Umbilical cord (tissue), 2 donors: Measurements from ENCODE around the gene PPP1R7. TPM values are rescaled to one million over a fixed set of nuclear protein-coding genes. Genes with fewer than 3 reads are reported as not detected.

ENCODE experiments used
- DNase-seq: peaks from one replicate; pipeline ENCODE4 v3.0.0-alpha.2; 2015; ENCODE audit warnings: low spot score
- total RNA-seq: library from RNA; depleted of rRNA; stranded (reverse); fragments of >200 nt; gene quantifications from one replicate; pipeline ENCODE4 v1.2.3, GENCODE V29; 2014; ENCODE audit warnings: low replicate concordance; ENCODE audit not compliant: insufficient read depth

PPP1R7 gene
- total RNA-seq, 1 donor from 2014 or later = 33.5 TPM

DNA sequence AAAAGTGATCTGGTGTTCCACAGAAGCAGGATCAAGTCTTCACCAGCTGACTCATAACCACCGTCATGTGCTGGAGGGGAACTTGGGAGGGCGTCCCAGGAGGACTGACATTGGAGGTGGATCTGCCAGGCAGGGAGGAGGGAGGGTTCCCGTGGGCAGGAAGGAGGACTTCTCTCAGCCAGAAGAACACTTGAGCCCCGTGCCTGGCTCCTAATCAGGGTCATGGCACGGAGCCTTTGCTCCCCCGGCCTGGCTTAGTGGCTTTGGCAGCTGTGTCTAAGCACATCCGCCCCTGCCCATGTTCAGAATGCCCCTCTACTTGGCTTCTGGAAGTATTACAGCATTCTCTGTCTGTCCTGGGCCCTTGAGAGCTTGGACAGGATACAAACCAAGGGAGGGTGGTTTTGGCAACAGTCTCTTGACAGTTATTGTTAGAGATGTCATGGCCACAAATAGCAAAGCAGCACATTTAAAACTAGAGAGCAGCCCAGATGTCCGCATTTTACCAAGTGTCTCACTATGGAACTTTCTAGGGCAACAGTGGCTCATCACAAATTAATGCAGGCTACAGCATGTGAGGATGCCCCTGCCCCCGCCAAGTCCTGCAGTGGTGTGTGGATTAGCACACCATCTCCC is 11.5 kb downstream of the PPP1R7 start:
- peak; percentile 80 for DNase-seq

GRCh38 chr2:241163601-241164118 is 13.4 kb downstream of the PPP1R7 start:
- DNase-seq = no peak

DNA sequence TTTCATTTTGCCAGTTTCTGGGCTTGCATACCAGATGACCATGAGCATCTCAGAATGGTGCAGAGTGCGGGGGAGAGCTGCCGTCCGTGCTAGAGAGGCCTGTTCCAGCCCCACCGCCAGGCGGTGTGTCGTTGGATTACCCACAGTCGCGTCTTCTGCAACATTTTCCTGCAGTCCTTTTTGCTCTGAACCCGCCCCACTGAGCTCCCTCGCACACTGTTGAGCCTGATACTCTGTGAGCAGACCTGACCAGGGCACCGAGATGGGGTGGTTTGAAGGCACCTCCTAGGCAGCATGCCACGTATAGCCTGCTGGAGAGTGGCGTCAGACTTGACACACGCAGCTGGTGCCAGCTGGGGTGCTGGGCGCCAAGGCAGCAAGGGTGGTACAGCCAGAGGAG is 18.1 kb downstream of the PPP1R7 start:
- DNase-seq = no peak

GRCh38 chr2:241173557-241173956 is 23.3 kb downstream of the PPP1R7 start:
- peak; percentile 21 for DNase-seq

- no peak for DNase-seq
Measured at GRCh38 chr2:241177526-241178334, 27.5 kb downstream of the PPP1R7 start.

DNA sequence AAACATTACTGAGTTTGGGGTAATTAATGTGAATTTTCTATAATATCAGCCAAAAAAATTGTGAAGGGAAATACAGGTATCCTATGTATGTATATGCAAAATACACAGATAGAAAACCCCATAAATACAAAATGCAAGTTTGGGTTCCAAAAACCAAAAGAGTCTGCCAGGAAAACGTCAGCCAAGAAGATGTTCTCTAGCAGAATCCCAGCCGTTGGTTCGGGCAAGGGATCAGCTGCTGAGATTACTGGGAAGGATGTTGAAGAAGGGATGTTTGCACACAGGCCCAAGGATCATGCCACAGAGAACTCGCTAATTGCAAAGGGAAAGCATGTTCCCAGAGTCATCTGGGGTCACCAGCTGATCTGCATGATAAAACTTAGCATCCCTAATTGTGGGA is 28.7 kb downstream of the PPP1R7 start:
- DNase-seq = no peak

- no peak for DNase-seq
Measured at GRCh38 chr2:241179899-241180298, 29.6 kb downstream of the PPP1R7 start.

DNA sequence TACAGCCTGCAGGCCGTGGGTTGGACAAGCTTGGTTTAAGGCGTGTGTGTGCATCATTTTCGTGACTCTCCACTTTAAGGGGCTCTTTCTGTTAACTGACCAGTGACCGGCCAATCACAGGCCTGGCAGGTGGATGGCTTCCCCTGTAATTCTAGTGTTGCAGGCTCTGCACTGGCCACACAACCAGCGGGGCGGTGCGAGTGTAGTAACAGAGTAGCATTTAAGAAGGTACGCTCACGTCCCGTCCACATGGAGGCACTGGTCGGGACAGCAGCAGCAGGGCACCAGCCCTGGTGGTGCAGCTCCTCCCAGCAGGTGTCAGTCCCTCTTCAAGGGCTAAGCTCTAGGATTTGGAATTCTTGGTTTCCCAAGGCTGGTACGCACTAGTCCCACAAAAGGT is 30.2 kb downstream of the PPP1R7 start:
- DNase-seq = no peak

DNA sequence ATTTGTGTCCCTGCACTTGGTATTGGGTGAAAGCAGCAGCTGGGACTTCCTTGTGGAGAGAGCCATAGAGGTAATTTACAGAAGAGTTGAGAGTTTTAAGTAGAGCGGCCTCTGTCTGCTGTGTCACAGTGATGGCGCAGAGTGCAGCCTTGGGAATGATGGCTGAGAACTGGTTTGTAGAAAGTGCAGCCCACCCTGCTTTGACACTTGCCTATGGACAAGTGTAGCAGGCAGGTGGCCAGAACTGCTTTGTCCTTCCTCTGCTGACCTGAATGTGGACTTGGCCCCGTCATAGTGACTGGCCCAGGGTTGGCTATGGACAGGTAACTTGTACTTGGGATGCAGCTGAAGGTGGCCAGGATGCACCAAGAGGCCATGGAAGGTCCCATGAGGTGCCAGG is 31.9 kb downstream of the PPP1R7 start:
- no peak for DNase-seq

DNA sequence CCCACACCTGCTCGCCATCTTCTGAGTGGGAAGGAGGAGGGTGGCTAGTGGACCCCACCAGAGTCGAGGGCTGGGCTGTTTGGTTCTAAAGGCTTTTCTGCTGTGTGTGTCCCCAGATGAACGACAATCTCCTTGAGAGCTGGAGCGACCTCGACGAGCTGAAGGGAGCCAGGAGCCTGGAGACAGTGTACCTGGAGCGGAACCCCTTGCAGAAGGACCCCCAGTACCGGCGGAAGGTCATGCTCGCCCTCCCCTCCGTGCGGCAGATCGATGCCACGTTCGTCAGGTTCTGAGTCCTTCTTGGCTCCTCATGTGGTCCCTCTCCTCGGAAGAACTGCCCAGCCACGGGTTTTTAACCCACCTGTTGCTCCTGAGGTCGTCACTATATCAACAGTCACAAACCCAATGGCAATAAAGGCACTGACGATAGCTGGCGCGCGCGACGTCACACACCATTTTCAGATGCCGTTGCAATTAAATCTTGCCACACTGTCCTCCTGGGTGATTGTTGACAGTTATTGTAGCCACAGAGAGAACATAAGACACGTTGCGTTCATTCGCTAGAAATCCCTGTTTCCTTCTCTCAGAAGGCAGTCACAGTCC is 32.4 kb downstream of the PPP1R7 start:
- DNase-seq = no peak

GRCh38 chr2:241183221-241183620 is 33.0 kb downstream of the PPP1R7 start:
- DNase-seq = no peak

- no peak for DNase-seq
Measured at GRCh38 chr2:241184901-241185300, 34.6 kb downstream of the PPP1R7 start.

DNA sequence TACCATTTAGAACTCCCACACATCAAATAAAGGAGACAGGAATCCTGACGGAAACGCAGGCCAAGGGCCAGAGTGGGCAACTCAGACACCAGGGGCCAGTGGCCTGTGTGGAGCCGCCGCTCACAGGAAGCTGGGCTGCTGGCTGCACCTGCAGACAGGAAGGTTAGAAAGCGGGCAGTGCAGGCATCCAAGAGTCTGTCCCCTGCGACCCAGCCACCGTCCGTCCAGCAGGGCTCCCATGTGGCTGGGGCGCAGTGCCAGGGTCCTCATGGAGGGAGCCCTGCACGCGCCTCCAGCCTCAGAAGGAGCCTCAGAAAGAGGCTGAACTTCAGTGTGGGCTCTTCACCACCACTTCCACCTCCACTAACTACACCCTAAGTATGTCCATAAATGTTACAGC is 35.7 kb downstream of the PPP1R7 start:
- DNase-seq = no peak

GRCh38 chr2:241187101-241187917 is 37.0 kb downstream of the PPP1R7 start:
- DNase-seq = no peak

DNA sequence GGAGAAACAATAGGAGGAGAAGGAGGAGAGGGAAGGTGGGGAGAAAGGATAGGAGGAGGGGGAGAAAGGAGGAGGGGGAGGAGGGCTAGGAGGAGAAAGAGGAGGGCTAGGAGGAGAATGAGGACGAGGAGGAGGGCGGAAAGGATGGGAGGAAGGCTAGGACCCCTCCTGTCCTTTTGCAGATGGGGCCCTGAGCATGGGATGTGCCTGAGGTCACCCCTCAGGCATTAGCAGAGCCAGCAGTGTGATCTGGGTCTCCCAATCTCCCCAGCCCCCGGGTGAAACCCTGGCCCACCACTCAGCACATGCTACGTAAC is 37.6 kb downstream of the PPP1R7 start:
- no peak for DNase-seq

DNA sequence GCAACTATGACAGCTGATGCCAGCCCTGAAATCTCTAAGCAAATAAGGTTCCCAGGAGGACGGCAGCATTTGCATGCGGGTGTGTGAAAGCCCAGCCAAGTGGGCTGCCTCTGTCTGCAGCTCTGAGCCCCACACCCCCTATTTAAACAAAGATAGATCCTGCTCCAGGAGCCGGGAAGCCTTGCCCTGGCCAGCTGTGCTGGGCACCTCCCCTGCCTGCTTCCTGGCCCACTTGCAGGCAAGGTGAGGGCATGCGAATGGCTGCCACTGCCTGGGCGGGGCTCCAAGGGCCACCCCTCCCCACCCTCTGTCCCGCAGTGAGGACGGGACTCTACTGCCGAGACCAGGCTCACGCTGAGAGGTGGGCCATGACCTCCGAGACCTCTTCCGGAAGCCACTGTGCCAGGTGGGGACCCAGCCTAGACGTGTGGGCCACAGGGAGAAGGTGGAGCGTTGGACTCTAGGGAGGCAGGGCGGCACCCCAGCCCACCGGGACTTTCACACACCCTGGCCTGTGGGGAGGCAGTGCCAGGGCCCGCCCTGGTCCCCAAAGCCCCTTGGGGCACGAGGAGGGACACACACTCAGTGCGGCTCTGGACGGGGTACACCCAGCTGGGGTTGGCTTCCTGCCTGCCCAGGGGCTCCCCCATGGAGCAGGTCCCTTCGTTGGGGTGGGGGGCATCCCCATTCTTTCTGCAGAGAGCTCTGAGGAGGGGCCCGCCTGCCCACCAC is 38.3 kb downstream of the PPP1R7 start, which contains the start of gene ANO7:
TSS of gene ANO7 (plus strand) at position 317 of the 732 bp plus-strand sequence. CDS start 1,387 bp downstream, outside the sequence.
- DNase-seq = no peak

DNA sequence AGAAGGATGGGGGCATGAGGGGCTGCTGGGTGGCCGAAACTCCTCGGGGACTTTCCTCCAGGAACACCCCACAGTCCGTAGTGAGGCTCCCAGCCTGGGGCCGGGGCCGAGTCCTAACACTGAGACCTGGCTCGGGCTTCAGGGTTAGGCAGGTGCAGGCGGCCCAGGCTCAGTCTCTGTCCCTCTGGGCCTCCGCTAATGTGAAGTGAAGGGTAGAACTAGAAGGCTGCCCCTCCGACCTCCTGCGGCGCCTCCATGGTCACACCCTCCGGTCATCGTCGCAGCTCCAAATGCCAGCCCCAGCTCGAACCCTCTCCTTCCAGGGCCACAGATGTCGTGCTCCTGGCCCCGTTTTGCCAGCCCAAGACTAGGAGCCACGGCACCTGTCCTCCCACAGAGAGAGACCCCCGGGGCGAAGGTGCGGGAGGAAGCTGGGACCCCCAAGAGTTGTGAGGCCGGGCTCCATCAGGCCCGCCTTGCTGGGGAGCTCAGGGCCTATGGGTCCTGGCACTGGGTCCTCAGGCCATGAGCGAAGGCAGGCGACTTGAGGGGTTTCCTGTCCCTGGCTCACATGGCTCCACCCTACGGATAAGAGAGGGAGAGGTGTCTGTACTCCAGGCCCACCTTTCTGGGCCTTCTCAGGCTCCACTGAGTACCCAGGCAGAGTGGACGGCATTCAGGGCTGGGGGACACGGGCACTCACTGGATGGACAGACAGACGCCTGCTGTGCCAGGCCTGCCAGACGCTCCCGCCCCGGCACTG is 39.0 kb downstream of the PPP1R7 start:
- DNase-seq = no peak

GRCh38 chr2:241189856-241190201 is 39.6 kb downstream of the PPP1R7 start:
- DNase-seq = no peak

DNA sequence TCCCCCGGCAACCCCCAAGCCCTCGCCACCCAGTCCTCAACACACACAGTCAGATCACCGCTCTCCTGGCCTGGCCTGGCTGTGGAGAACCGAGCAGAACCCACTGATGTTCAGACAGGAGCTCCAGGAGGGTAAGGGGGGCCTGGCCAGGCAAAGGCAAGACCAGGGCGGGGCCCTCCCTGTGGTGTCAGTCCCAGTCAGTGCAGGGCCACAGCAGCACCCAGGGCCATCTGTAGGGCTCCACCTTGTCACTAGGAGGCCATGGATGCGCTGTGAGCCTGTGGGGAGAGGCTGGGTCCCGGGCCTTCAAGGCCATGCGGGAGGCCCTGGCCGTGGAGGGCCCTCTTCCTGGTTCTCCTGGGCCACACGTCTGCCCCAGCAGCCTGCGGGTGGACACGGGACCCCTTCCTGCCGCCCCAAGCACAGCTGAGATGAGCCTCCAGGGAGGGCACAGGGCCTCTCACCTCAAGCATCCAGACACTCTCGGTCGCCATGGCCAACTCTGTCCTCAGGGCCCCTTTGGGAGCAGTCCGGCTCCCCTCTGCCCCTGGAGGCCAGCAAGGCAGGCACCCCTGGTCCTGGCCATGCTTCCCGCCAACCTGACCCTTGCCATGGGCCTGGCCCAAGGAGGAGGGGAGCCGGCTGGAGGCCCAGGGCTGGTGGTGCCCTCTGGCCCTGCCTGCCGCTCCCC is 40.2 kb downstream of the PPP1R7 start:
- no peak for DNase-seq

DNA sequence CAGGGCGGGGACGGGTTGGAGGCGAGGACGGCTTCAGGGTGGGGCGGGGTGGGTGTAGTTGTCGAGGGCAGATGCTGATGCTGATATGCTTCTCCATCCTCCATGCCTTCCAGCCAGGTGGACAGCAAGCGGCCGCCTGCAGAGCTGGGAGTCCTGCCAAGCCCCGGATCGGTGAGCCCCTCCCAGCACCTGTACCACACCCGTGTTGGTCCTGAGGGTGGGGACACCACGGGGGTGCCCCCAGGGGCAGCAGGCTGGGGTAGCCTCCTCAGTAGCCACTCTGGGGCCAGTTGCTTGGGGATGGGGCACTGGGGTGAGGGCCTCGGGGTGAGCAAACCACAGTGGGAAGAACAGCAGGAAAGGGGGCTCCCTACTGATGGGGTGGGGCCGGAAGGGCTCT is 40.8 kb downstream of the PPP1R7 start:
- no peak for DNase-seq
